Chondrocyte (in vitro differentiated cells): ENCODE data around the gene USP50. TPM values are rescaled to one million over a fixed set of nuclear protein-coding genes. Genes with fewer than 3 reads are reported as not detected.
"Not testable (repeated sequence)": the region's sequence is repeated elsewhere in the genome, so short reads cannot be mapped to it uniquely, and the experiment has no call there.

Source experiments
- DNase-seq: peaks from one replicate; pipeline ENCODE4 v3.0.0; 2021; ENCODE audit warnings: mixed read lengths, low spot score
- H3K27ac Mint-ChIP-seq: one replicate; pipeline ENCODE4 v1.8.0; 2021; ENCODE audit warnings: mild to moderate bottlenecking, moderate library complexity, mixed read lengths; ENCODE audit not compliant: unreplicated experiment
- H3K27me3 Mint-ChIP-seq: 2 replicates; pipeline ENCODE4 v1.8.0; 2021; ENCODE audit warnings: low read depth, mixed read lengths
- H3K36me3 Mint-ChIP-seq: 2 replicates; pipeline ENCODE4 v1.8.0; 2021; ENCODE audit warnings: low read depth, mixed read lengths
- H3K4me1 Mint-ChIP-seq: 2 replicates; pipeline ENCODE4 v1.8.0; 2021; ENCODE audit warnings: low read depth, mild to moderate bottlenecking, mixed read lengths
- H3K4me3 Mint-ChIP-seq: one replicate; pipeline ENCODE4 v1.8.0; 2021; ENCODE audit warnings: mild to moderate bottlenecking, moderate library complexity, mixed read lengths; ENCODE audit not compliant: unreplicated experiment
- H3K9me3 Mint-ChIP-seq: 2 replicates; pipeline ENCODE4 v1.8.0; 2021; ENCODE audit warnings: low read depth, mixed read lengths
- total RNA-seq: library from RNA; stranded (reverse); gene quantifications from 3 replicates; pipeline ENCODE4 v1.2.1, GENCODE V29; 2021
- TF ChIP-seq, protein P1 (sequence below): fragments of 200-600 bp; sonication (generic); IDR thresholded peaks from 2 replicates; pipeline ENCODE4 v1.5.0; 2021; ENCODE audit warnings: antibody characterized with exemption, mild to moderate bottlenecking, moderate library complexity

The USP50 gene
- total RNA-seq, 1 donor from 2014 or later: 0.35 TPM

DNA sequence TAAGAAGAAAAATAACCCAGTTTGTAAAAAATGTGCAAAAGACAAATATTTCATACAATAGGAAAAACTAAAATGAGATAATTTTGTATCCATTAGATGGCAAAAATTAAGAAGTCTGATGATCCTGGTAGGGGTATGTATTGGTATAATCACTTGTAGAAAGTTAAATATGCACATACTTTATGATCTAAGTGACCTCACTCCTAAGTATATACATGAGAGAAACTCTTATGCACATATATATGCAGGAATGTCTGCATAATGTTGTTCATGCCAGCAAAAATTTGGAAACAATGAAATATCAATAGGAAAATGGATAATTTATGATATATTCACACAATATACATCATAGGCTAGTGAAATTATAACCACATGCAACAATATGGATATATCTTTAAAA, 33.5 kb downstream of the USP50 start:
- TF ChIP-seq, protein P1, sequence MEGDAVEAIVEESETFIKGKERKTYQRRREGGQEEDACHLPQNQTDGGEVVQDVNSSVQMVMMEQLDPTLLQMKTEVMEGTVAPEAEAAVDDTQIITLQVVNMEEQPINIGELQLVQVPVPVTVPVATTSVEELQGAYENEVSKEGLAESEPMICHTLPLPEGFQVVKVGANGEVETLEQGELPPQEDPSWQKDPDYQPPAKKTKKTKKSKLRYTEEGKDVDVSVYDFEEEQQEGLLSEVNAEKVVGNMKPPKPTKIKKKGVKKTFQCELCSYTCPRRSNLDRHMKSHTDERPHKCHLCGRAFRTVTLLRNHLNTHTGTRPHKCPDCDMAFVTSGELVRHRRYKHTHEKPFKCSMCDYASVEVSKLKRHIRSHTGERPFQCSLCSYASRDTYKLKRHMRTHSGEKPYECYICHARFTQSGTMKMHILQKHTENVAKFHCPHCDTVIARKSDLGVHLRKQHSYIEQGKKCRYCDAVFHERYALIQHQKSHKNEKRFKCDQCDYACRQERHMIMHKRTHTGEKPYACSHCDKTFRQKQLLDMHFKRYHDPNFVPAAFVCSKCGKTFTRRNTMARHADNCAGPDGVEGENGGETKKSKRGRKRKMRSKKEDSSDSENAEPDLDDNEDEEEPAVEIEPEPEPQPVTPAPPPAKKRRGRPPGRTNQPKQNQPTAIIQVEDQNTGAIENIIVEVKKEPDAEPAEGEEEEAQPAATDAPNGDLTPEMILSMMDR: no peak
- H3K27me3 Mint-ChIP-seq: no peaks in the 10 kb centered on the region
- H3K4me1 Mint-ChIP-seq: no peaks in the 10 kb centered on the region
- H3K4me3 Mint-ChIP-seq: no peak overlapping the region
- peaks cover 3% of the 10 kb centered on the region for H3K9me3 Mint-ChIP-seq
- H3K27ac Mint-ChIP-seq: no peak overlapping the region
- no peak for DNase-seq
- H3K36me3 Mint-ChIP-seq: peaks cover 2% of the 10 kb centered on the region

DNA sequence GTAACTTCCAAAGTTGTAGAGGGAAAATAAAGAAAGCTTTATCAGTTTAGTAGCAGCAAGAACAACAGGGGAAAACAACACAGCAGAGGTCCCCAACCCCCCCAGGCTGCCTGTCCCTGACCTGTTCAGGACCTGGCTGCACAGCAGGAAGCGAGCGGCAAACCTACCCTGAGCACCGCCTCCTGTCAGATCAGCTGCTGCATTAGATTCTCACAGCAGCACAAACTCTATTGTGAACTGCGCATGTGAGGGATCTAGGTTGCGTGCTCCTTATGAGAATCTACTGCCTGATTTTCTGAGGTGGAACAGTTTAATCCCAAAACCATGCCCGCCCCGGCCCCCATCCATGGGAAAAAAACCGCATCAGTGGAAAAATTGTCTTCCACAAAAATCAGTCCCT, 40.3 kb downstream of the USP50 start:
- Mint-ChIP-seq H3K9me3 (peaks cover 2% of the 10 kb centered on the region), H3K36me3 (peaks cover 5% of the 10 kb centered on the region), H3K4me1 (no peaks in the 10 kb centered on the region), H3K4me3 (no peak overlapping the region), H3K27ac (no peak overlapping the region), H3K27me3 (no peaks in the 10 kb centered on the region)
- TF ChIP-seq, protein P1: no peak
- DNase-seq: no peak

DNA sequence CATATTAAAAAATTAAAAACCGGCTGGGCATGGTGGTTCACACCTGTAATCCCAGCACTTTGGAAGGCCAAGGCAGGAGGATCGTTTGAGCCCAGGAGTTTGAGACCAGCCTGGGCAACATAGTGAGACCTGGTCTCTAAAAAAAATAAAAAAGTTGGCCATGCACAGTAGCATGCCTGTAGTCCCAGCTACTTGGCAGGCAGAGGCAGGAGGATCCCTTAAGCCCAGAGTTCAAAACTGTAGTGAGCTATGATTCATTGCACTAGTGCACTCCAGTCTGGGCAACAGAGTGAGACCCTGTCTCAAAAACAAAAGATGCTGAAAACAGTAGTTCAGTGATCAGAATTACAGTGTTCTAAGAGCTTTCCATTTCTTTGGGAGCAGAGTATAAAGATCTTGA, 40.8 kb downstream of the USP50 start:
- H3K27ac Mint-ChIP-seq: not testable (repeated sequence)

DNA sequence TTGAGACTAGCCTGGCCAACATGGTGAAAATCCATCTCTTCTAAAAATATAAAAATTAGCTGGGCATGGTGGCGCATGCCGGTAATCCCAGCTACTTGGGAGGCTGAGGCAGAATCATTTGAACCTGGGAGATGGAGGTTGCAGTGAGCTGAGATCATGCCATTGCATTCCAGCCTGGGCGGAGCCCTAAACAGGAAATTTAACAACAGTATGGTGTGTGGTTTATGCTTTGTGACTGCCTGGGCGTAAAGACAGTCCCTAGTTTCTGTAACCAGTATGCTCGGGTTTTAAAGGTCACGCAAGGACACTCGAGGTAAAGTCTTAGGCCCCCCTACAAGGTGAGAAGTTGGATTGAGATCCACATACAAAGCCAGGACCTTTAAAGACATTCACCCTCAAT, 43.3 kb downstream of the USP50 start:
- no peak for DNase-seq
- Mint-ChIP-seq H3K4me3 (no peak overlapping the region), H3K4me1 (no peaks in the 10 kb centered on the region), H3K27me3 (no peaks in the 10 kb centered on the region), H3K27ac (no peak overlapping the region), H3K9me3 (no peaks in the 10 kb centered on the region), H3K36me3 (peaks cover 14% of the 10 kb centered on the region)
- TF ChIP-seq, protein P1: no peak

More for the DNA sequence above, 40.8 kb downstream of the USP50 start:
- H3K4me3 Mint-ChIP-seq, DNase-seq, H3K4me1 Mint-ChIP-seq, H3K27me3 Mint-ChIP-seq, H3K36me3 Mint-ChIP-seq, H3K9me3 Mint-ChIP-seq: not testable (repeated sequence)

GRCh38 chr15:50501815-50502214, 44.7 kb downstream of the USP50 start:
- Mint-ChIP-seq H3K27ac (no peak overlapping the region), H3K9me3 (no peaks in the 10 kb centered on the region), H3K27me3 (no peaks in the 10 kb centered on the region), H3K4me3 (no peak overlapping the region), H3K4me1 (no peaks in the 10 kb centered on the region), H3K36me3 (peaks cover 17% of the 10 kb centered on the region)
- TF ChIP-seq, protein P1: no peak
- DNase-seq: no peak

DNA sequence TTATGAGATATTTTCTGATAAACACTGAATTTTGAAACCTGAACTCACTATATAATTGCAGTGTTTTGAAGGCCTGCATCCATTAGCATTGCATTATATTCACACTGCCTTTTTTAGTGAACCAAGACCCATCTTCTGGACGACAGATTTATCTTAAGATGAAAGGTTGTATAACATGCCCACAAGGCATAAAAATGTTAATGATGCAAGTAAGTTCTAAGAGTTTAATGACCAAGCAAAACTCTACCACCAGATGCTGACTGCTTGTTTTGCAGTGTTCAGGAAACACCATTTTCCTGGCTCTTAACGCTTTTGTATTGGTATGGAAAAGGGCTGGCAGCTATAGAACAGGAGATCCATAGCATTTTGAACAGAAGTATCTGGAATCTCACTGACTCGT, 46.1 kb downstream of the USP50 start:
- no peak for DNase-seq
- H3K4me1 Mint-ChIP-seq: no peaks in the 10 kb centered on the region
- no peaks in the 10 kb centered on the region for H3K9me3 Mint-ChIP-seq
- H3K4me3 Mint-ChIP-seq: no peak overlapping the region
- H3K27me3 Mint-ChIP-seq: no peaks in the 10 kb centered on the region
- H3K36me3 Mint-ChIP-seq: peaks cover 22% of the 10 kb centered on the region
- TF ChIP-seq, protein P1: no peak
- H3K27ac Mint-ChIP-seq: no peak overlapping the region
